Keratinocyte (primary cell): ENCODE data around the gene CDH15. TPM values are rescaled to one million over a fixed set of nuclear protein-coding genes. Genes with fewer than 3 reads are reported as not detected.
"Not testable (repeated sequence)": the region's sequence is repeated elsewhere in the genome, so short reads cannot be mapped to it uniquely, and the experiment has no call there.

Source experiments
- DNase-seq: peaks from one replicate; pipeline ENCODE4 v3.0.0-alpha.2; 2011; ENCODE audit warnings: low read depth, missing footprints, low spot score
- FAIRE-seq: peaks from 2 replicates; lab custom pipeline; 2011; peaks lifted over from hg19 to GRCh38; lab: Jason Lieb, UNC
- H2AFZ ChIP-seq: 2 replicates; pipeline ENCODE4 v1.6.0; 2012; ENCODE audit warnings: low read length, control low read depth, inconsistent platforms; ENCODE audit not compliant: control insufficient read depth
- H3K27ac ChIP-seq: 2 replicates; pipeline ENCODE4 v1.5.1; 2011; ENCODE audit warnings: low read length; ENCODE audit not compliant: control insufficient read depth, insufficient read depth
- H3K27me3 ChIP-seq: 3 replicates; pipeline ENCODE4 v1.6.0; 2011; ENCODE audit warnings: low read length; ENCODE audit not compliant: control insufficient read depth, insufficient read depth; ENCODE audit errors: extremely low read depth
- H3K36me3 ChIP-seq, 2 experiments: 2 replicates in 1 of 2; 3 replicates in 1 of 2; pipeline ENCODE4 v1.5.1; 2011; ENCODE audit warnings: low read length in 2 of 2, mild to moderate bottlenecking in 1 of 2; ENCODE audit not compliant: control insufficient read depth in 2 of 2, insufficient read depth in 2 of 2; ENCODE audit errors: extremely low read depth in 1 of 2
- H3K4me1 ChIP-seq: 3 replicates; pipeline ENCODE4 v1.5.1; 2011; ENCODE audit warnings: low read length; ENCODE audit not compliant: control insufficient read depth, insufficient read depth; ENCODE audit errors: extremely low read depth
- H3K4me2 ChIP-seq: 3 replicates; pipeline ENCODE4 v1.6.0; 2011; ENCODE audit warnings: low read depth, low read length; ENCODE audit not compliant: control insufficient read depth, insufficient read depth; ENCODE audit errors: extremely low read depth
- H3K4me3 ChIP-seq, 3 experiments: fragments of 200-600 bp in 1 of 3; sonication (generic) in 1 of 3; 2 replicates in 2 of 3; 3 replicates in 1 of 3; pipeline ENCODE4 v1.5.1; 2011 to 2016; ENCODE audit warnings: low read length in 3 of 3, mild to moderate bottlenecking in 3 of 3, control low read depth in 2 of 3, inconsistent platforms in 1 of 3, low read depth in 1 of 3, mixed read lengths in 1 of 3, mixed run types in 1 of 3, moderate library complexity in 1 of 3; ENCODE audit not compliant: control insufficient read depth in 2 of 3, insufficient read depth in 2 of 3; ENCODE audit errors: extremely low read depth in 1 of 3
- H3K79me2 ChIP-seq: 2 replicates; pipeline ENCODE4 v1.6.0; 2012; ENCODE audit warnings: low read length; ENCODE audit not compliant: control insufficient read depth, insufficient read depth
- H3K9ac ChIP-seq: 3 replicates; pipeline ENCODE4 v1.6.0; 2011; ENCODE audit warnings: low read length; ENCODE audit not compliant: control insufficient read depth, insufficient read depth; ENCODE audit errors: extremely low read depth
- H3K9me1 ChIP-seq: 3 replicates; pipeline ENCODE4 v1.6.0; 2011; ENCODE audit warnings: low read length; ENCODE audit not compliant: control insufficient read depth, insufficient read depth; ENCODE audit errors: extremely low read depth
- H3K9me3 ChIP-seq: 2 replicates; pipeline ENCODE4 v1.5.1; 2012; ENCODE audit warnings: low read depth, low read length; ENCODE audit not compliant: control insufficient read depth
- H4K20me1 ChIP-seq: 3 replicates; pipeline ENCODE4 v1.6.0; 2011; ENCODE audit warnings: low read length; ENCODE audit not compliant: control insufficient read depth, insufficient read depth; ENCODE audit errors: extremely low read depth
- CTCF ChIP-seq, 3 experiments: IDR thresholded peaks in 1 of 3; conservative IDR thresholded peaks in 1 of 3; optimal IDR thresholded peaks in 1 of 3; 2 replicates in 2 of 3; 3 replicates in 1 of 3; pipeline versions ENCODE3 to v1.5.1; 2011; ENCODE audit warnings: low read length in 3 of 3, mild to moderate bottlenecking in 3 of 3, moderate library complexity in 2 of 3, control low read depth in 1 of 3, inconsistent platforms in 1 of 3; ENCODE audit not compliant: insufficient read depth in 2 of 3; ENCODE audit errors: extremely low read depth in 1 of 3
- EZH2 ChIP-seq: IDR thresholded peaks from one replicate; pipeline ENCODE4 v1.6.1; 2012; ENCODE audit warnings: inconsistent platforms, mild to moderate bottlenecking, low read length, moderate library complexity
- dilution Hi-C: fragments of 300-500 bp; cut with MboI; formaldehyde crosslinking; loops from one replicate; pipeline ENCODE4 v1.7.0; 2020; ENCODE audit warnings: low sequenced_read_pairs; ENCODE audit not compliant: extremely low pct_ligation_motif_present
- polyA plus RNA-seq, 5 experiments: library from polyadenylated mRNA; depleted of rRNA in 3 of 5; stranded (reverse) in 3 of 5; stranded (forward) in 1 of 5; unstranded in 1 of 5; fragments of >200 nt; gene quantifications; 1 replicate in 1 of 5; 2 replicates in 3 of 5; 3 replicates in 1 of 5; pipeline versions ENCODE4 v1.2.1 to v1.2.3, GENCODE V29; 2011 to 2012; ENCODE audit warnings: missing spikeins in 2 of 5, low read depth in 1 of 5, low replicate concordance in 1 of 5

The CDH15 gene
- polyA plus RNA-seq, 1 donor (not counting 4 experiments of a cell fraction or from before 2014, with no cell fraction given) = not detected

- no peak overlapping the region for H3K4me3 ChIP-seq
- no peaks in the 10 kb centered on the region for H4K20me1 ChIP-seq
- H3K27me3 ChIP-seq = no peaks in the 10 kb centered on the region
- no peak for DNase-seq
- no peak overlapping the region for H2AFZ ChIP-seq
- FAIRE-seq = no peak
- H3K27ac ChIP-seq = no peak overlapping the region
- dilution Hi-C loops = no loop called here
- no peak overlapping the region for H3K9ac ChIP-seq
- peaks cover 7% of the 10 kb centered on the region for H3K79me2 ChIP-seq
- no peaks in the 10 kb centered on the region for H3K9me1 ChIP-seq
- no peaks in the 10 kb centered on the region for H3K36me3 ChIP-seq
- no peaks in the 10 kb centered on the region for H3K4me1 ChIP-seq
- H3K4me2 ChIP-seq = no peak overlapping the region
- H3K9me3 ChIP-seq = no peaks in the 10 kb centered on the region
- TF ChIP-seq EZH2 (no peak), CTCF (optimal IDR thresholded peaks at IDR 0.05 in 1 of 3, IDR thresholded peaks at IDR 0.05 in 1 of 3, conservative IDR thresholded peaks at IDR 0.05 in 1 of 3; ENCODE audit: extremely low read depth in 1 of 3, insufficient read depth in 2 of 3, low read length in 3 of 3) (no peak)
Measured at GRCh38 chr16:89242795-89243200, 71.2 kb downstream of the CDH15 start.

- dilution Hi-C loops = no loop called here
- TF ChIP-seq EZH2 = no peak
- no peak for TF ChIP-seq CTCF (optimal IDR thresholded peaks at IDR 0.05 in 1 of 3, IDR thresholded peaks at IDR 0.05 in 1 of 3, conservative IDR thresholded peaks at IDR 0.05 in 1 of 3; ENCODE audit: extremely low read depth in 1 of 3, insufficient read depth in 2 of 3, low read length in 3 of 3)
- Histone ChIP-seq H2AFZ (no peak overlapping the region), H3K27me3 (no peaks in the 10 kb centered on the region), H3K9me1 (no peaks in the 10 kb centered on the region), H3K4me1 (no peaks in the 10 kb centered on the region), H3K36me3 (no peaks in the 10 kb centered on the region), H3K27ac (no peak overlapping the region), H3K4me3 (no peak overlapping the region), H4K20me1 (no peaks in the 10 kb centered on the region), H3K9ac (no peak overlapping the region), H3K9me3 (no peaks in the 10 kb centered on the region), H3K4me2 (no peak overlapping the region), H3K79me2 (peaks cover 7% of the 10 kb centered on the region)
- FAIRE-seq (no peak), DNase-seq (no peak)
Measured at GRCh38 chr16:89243664-89244063, 72.1 kb downstream of the CDH15 start.

DNA sequence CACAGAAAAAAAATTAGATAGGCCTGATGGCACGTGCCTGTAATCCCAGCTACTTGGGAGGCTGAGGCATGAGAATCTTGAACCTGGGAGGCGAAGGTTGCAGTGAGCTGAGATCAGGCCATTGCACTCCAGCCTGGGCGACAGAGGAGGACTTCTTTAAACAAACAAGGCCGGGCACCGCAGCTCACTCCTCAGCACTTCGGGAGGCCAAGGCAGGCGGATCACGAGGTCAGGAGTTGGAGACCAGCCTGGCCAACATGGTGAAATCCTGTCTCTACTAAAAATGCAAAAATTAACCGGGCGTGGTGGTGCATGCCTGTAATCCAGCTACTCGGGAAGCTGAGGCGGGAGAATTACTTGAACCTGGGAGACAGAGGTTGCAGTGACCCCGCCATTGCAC lies 72.7 kb downstream of the CDH15 start:
- H3K4me3 ChIP-seq, H3K4me2 ChIP-seq, H4K20me1 ChIP-seq, DNase-seq, H2AFZ ChIP-seq, H3K79me2 ChIP-seq, H3K36me3 ChIP-seq, H3K9me1 ChIP-seq, H3K9ac ChIP-seq, FAIRE-seq, H3K9me3 ChIP-seq, H3K27ac ChIP-seq, H3K27me3 ChIP-seq, H3K4me1 ChIP-seq, dilution Hi-C loops: not testable (repeated sequence)
